ENCODE results near the gene SEC16A. TPM values are rescaled to one million over a fixed set of nuclear protein-coding genes. Genes with fewer than 3 reads are reported as not detected.

Gene SEC16A
- total and polyA plus RNA-seq, 2 donors (not counting 3 experiments of a cell fraction or from before 2014, with no cell fraction given): 34.5 to 80.6 TPM

GRCh38 chr9:136527131-136527530 is 44.3 kb upstream of the SEC16A start:
- H3K79me2 ChIP-seq (ENCODE audit: control insufficient read depth, insufficient read depth, low read length): peaks cover 97% of the 10 kb centered on the region
- H3K27me3 ChIP-seq (ENCODE audit: control insufficient read depth in 2 of 2, insufficient read depth in 2 of 2, low read length in 2 of 2): no peaks in the 10 kb centered on the region
- dilution Hi-C loops (cut with MboI; ENCODE audit: extremely low pct_ligation_motif_present, low sequenced_read_pairs) (no loop called here), intact Hi-C loops (cut with micrococcal nuclease) (no loop called here)
- DNase-seq (ENCODE audit: low read depth, low spot score) (no peak), FAIRE-seq (no peak)
- no peaks in the 10 kb centered on the region for H3K9me3 ChIP-seq (replicated peaks; ENCODE audit: control insufficient read depth, insufficient read depth, low read length)
- BruUV-seq (replicated peaks): no TSS peak
- no peak overlapping the region for H3K27ac ChIP-seq (ENCODE audit: insufficient read depth, low read depth, low read length)
- H4K20me1 ChIP-seq (replicated peaks; ENCODE audit: control insufficient read depth, extremely low read depth, insufficient read depth, low read length): no peaks in the 10 kb centered on the region
- no peak for TF ChIP-seq EZH2 (IDR thresholded peaks at IDR 0.05; ENCODE audit: borderline replicate concordance, low read depth, low read length, severe bottlenecking)
- TF ChIP-seq MYC (IDR thresholded peaks at IDR 0.05; ENCODE audit: low read depth, low read length): no peak
- no peak for TF ChIP-seq MAX (IDR thresholded peaks at IDR 0.05; ENCODE audit: insufficient read depth, insufficient read length)
- no peak for TF ChIP-seq FOS (IDR thresholded peaks at IDR 0.05; ENCODE audit: borderline replicate concordance, insufficient read depth, low read length)
- TF ChIP-seq JUN (IDR thresholded peaks at IDR 0.05; ENCODE audit: borderline replicate concordance, insufficient read depth, insufficient read length, low read depth): no peak
- TF ChIP-seq, protein P1, sequence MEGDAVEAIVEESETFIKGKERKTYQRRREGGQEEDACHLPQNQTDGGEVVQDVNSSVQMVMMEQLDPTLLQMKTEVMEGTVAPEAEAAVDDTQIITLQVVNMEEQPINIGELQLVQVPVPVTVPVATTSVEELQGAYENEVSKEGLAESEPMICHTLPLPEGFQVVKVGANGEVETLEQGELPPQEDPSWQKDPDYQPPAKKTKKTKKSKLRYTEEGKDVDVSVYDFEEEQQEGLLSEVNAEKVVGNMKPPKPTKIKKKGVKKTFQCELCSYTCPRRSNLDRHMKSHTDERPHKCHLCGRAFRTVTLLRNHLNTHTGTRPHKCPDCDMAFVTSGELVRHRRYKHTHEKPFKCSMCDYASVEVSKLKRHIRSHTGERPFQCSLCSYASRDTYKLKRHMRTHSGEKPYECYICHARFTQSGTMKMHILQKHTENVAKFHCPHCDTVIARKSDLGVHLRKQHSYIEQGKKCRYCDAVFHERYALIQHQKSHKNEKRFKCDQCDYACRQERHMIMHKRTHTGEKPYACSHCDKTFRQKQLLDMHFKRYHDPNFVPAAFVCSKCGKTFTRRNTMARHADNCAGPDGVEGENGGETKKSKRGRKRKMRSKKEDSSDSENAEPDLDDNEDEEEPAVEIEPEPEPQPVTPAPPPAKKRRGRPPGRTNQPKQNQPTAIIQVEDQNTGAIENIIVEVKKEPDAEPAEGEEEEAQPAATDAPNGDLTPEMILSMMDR (IDR thresholded peaks at IDR 0.05; ENCODE audit: extremely low read depth in 1 of 2, insufficient read depth in 1 of 2, low read depth in 1 of 2, low read length in 2 of 2): no peak
- TF ChIP-seq POLR2AphosphoS5 (IDR thresholded peaks at IDR 0.05; ENCODE audit: insufficient read depth, low read depth, low read length): no peak
- H2AFZ ChIP-seq (ENCODE audit: low read depth, low read length): no peak overlapping the region
- peaks cover 9 to 24% of the 10 kb centered on the region in 2 experiments for H3K36me3 ChIP-seq (ENCODE audit: control insufficient read depth in 2 of 2, extremely low read depth in 1 of 2, insufficient read depth in 2 of 2, low read length in 2 of 2)
- ChIA-PET POLR2A (no interaction called here), CTCF (no interaction called here)
- no peak overlapping the region for H3K4me3 ChIP-seq (replicated peaks in 1 of 3; ENCODE audit: insufficient read depth in 1 of 3, low read depth in 1 of 3, low read length in 3 of 3)
- H3K4me1 ChIP-seq (ENCODE audit: control insufficient read depth, extremely low read depth, insufficient read depth, low read length): peaks cover 37% of the 10 kb centered on the region
- H3K4me2 ChIP-seq (ENCODE audit: insufficient read depth, low read length): no peak overlapping the region
- H3K9ac ChIP-seq (replicated peaks; ENCODE audit: extremely low read depth, insufficient read depth, low read length): no peak overlapping the region
- no peaks in the 10 kb centered on the region for H3K9me1 ChIP-seq (replicated peaks; ENCODE audit: control insufficient read depth, extremely low read depth, insufficient read depth, low read length)

Measured in endothelial cell of umbilical vein (primary cell).